H1 (cell line): ENCODE measurements around the gene POGZ. TPM values are rescaled to one million over a fixed set of nuclear protein-coding genes. Genes with fewer than 3 reads are reported as not detected.
"Not testable (repeated sequence)": the region's sequence is repeated elsewhere in the genome, so short reads cannot be mapped to it uniquely, and the experiment has no call there.

Experiments
- CTCF ChIA-PET: fragments of 300-600 bp; sonication (Branson Sonifier 250); formaldehyde crosslinking; loops from one replicate; lab custom pipeline; 2021; ENCODE audit not compliant: partially characterized antibody; lab: Charles Lee
- POLR2A ChIA-PET: fragments of 300-600 bp; sonication (Branson Sonifier 250); formaldehyde crosslinking; loops from one replicate; lab custom pipeline; 2021; ENCODE audit warnings: inconsistent platforms; ENCODE audit not compliant: partially characterized antibody; lab: Charles Lee
- DNase-seq, 2 experiments: peaks; one replicate each; pipeline versions ENCODE4 v3.0.0 to v3.0.0-alpha.2; 2010 to 2022; ENCODE audit warnings: low spot score in 2 of 2, low read depth in 1 of 2, mixed read lengths in 1 of 2
- FAIRE-seq: peaks from 2 replicates; lab custom pipeline; 2011; peaks lifted over from hg19 to GRCh38; lab: Jason Lieb, UNC
- H2AFZ ChIP-seq: 2 replicates; pipeline ENCODE4 v1.8.1; 2012; ENCODE audit warnings: low read length, inconsistent platforms
- H2AK5ac ChIP-seq: 2 replicates; pipeline ENCODE4 v1.6.1; 2013; ENCODE audit warnings: low read depth, low read length
- H2BK120ac ChIP-seq: replicated peaks from 2 replicates; pipeline ENCODE3; 2013; ENCODE audit warnings: low read depth, low read length, inconsistent platforms
- H2BK12ac ChIP-seq: 2 replicates; pipeline ENCODE4 v1.6.1; 2013; ENCODE audit warnings: low read depth, low read length
- H2BK15ac ChIP-seq: 2 replicates; pipeline ENCODE4 v1.6.1; 2013; ENCODE audit warnings: low read length
- H2BK20ac ChIP-seq: 2 replicates; pipeline ENCODE4 v1.6.1; 2013; ENCODE audit warnings: low read length
- H2BK5ac ChIP-seq: 2 replicates; pipeline ENCODE4 v1.6.1; 2013; ENCODE audit warnings: low read depth, low read length
- H3K14ac ChIP-seq: 2 replicates; pipeline ENCODE4 v1.6.1; 2013; ENCODE audit warnings: inconsistent platforms; ENCODE audit not compliant: insufficient read length
- H3K18ac ChIP-seq: 2 replicates; pipeline ENCODE4 v1.6.1; 2013; ENCODE audit warnings: low read length; ENCODE audit errors: extremely low read depth
- H3K23ac ChIP-seq: 2 replicates; pipeline ENCODE4 v1.6.1; 2013; ENCODE audit warnings: inconsistent platforms; ENCODE audit not compliant: insufficient read length
- H3K23me2 ChIP-seq: 2 replicates; pipeline ENCODE4 v1.6.1; 2013; ENCODE audit warnings: low read depth, low read length
- H3K27ac ChIP-seq: 2 replicates; pipeline ENCODE4 v1.6.1; 2011; ENCODE audit warnings: low read depth, low read length, inconsistent platforms
- H3K27me3 ChIP-seq, 4 experiments: replicated peaks in 1 of 4; 1 replicate in 1 of 4; 2 replicates in 3 of 4; pipeline versions ENCODE4 v1.6.1 to v1.8.1; 2011 to 2013; ENCODE audit warnings: low read length in 3 of 4, mild to moderate bottlenecking in 3 of 4, inconsistent platforms in 2 of 4, mixed read lengths in 2 of 4, moderate library complexity in 1 of 4; ENCODE audit not compliant: control insufficient read depth in 3 of 4, insufficient read depth in 3 of 4; ENCODE audit errors: extremely low read depth in 1 of 4
- H3K36me3 ChIP-seq, 4 experiments: 2 replicates each; pipeline versions ENCODE4 v1.6.1 to v1.8.1; 2011 to 2013; ENCODE audit warnings: mild to moderate bottlenecking in 4 of 4, low read length in 3 of 4, moderate library complexity in 2 of 4, control low read depth in 1 of 4, inconsistent platforms in 1 of 4; ENCODE audit not compliant: insufficient read depth in 4 of 4, control insufficient read depth in 2 of 4
- H3K4ac ChIP-seq: replicated peaks from 2 replicates; pipeline ENCODE3; 2013; ENCODE audit warnings: low read length, low read depth, mixed read lengths, inconsistent platforms; ENCODE audit not compliant: insufficient read length
- H3K4me1 ChIP-seq, 4 experiments: replicated peaks in 1 of 4; 1 replicate in 1 of 4; 2 replicates in 3 of 4; pipeline versions ENCODE4 v1.6.1 to v1.8.1; 2011 to 2013; ENCODE audit warnings: low read length in 3 of 4, inconsistent platforms in 2 of 4, mixed read lengths in 1 of 4; ENCODE audit not compliant: insufficient read depth in 4 of 4, control insufficient read depth in 3 of 4
- H3K4me2 ChIP-seq, 2 experiments: 2 replicates each; pipeline versions ENCODE4 v1.6.1 to v1.8.1; 2011 to 2013; ENCODE audit warnings: low read depth in 2 of 2, low read length in 2 of 2, control low read depth in 1 of 2, inconsistent platforms in 1 of 2, mild to moderate bottlenecking in 1 of 2; ENCODE audit not compliant: insufficient read depth in 1 of 2
- H3K4me3 ChIP-seq, 4 experiments: fragments of 200-600, 300-600 bp in 1 of 4; sonication (generic), shearing (Covaris generic), sonication (Bioruptor Twin) in 1 of 4; 2 replicates each; pipeline versions ENCODE4 v1.5.1 to v1.8.1; 2011 to 2016; ENCODE audit warnings: low read length in 4 of 4, low read depth in 3 of 4, control low read depth in 2 of 4, inconsistent platforms in 2 of 4, mild to moderate bottlenecking in 2 of 4, mixed read lengths in 1 of 4, moderate library complexity in 1 of 4; ENCODE audit not compliant: insufficient read depth in 2 of 4; ENCODE audit errors: extremely low read depth in 1 of 4
- H3K56ac ChIP-seq: replicated peaks from 2 replicates; pipeline ENCODE3; 2013; ENCODE audit warnings: low read depth, mild to moderate bottlenecking, mixed read lengths, low read length, inconsistent platforms; ENCODE audit not compliant: insufficient read length
- H3K79me1 ChIP-seq: 2 replicates; pipeline ENCODE4 v1.6.1; 2013; ENCODE audit warnings: low read depth, low read length, control low read depth
- H3K79me2 ChIP-seq, 2 experiments: 2 replicates each; pipeline versions ENCODE4 v1.6.1 to v1.8.1; 2012 to 2013; ENCODE audit warnings: low read length in 2 of 2, mild to moderate bottlenecking in 2 of 2, inconsistent platforms in 1 of 2; ENCODE audit not compliant: insufficient read depth in 2 of 2, control insufficient read depth in 1 of 2
- H3K9ac ChIP-seq, 4 experiments: replicated peaks in 1 of 4; 1 replicate in 1 of 4; 2 replicates in 3 of 4; pipeline versions ENCODE4 v1.6.1 to v1.8.1; 2011 to 2013; ENCODE audit warnings: low read depth in 3 of 4, low read length in 3 of 4, control low read depth in 2 of 4, mild to moderate bottlenecking in 2 of 4, moderate library complexity in 2 of 4, inconsistent platforms in 1 of 4; ENCODE audit errors: extremely low read depth in 1 of 4
- H3K9me3 ChIP-seq, 2 experiments: 2 replicates each; pipeline versions ENCODE4 v1.6.1 to v1.8.1; 2012 to 2013; ENCODE audit warnings: mild to moderate bottlenecking in 2 of 2, moderate library complexity in 2 of 2, control low read depth in 1 of 2, inconsistent platforms in 1 of 2, low read depth in 1 of 2, low read length in 1 of 2, mixed read lengths in 1 of 2; ENCODE audit not compliant: insufficient read depth in 2 of 2
- H4K20me1 ChIP-seq, 2 experiments: replicated peaks in 1 of 2; 2 replicates each; pipeline versions ENCODE3 to v1.8.1; 2011 to 2013; ENCODE audit warnings: inconsistent platforms in 2 of 2, low read length in 2 of 2, mild to moderate bottlenecking in 1 of 2; ENCODE audit not compliant: insufficient read depth in 2 of 2, control insufficient read depth in 1 of 2
- H4K5ac ChIP-seq: 2 replicates; pipeline ENCODE4 v1.6.1; 2013; ENCODE audit warnings: low read length, low read depth, mixed read lengths, inconsistent platforms; ENCODE audit not compliant: insufficient read length
- H4K8ac ChIP-seq: 2 replicates; pipeline ENCODE4 v1.8.0; 2013; ENCODE audit warnings: mild to moderate bottlenecking, moderate library complexity, low read length, inconsistent platforms; ENCODE audit not compliant: insufficient read depth; ENCODE audit errors: extremely low read depth
- H4K91ac ChIP-seq: replicated peaks from 2 replicates; pipeline ENCODE3; 2013; ENCODE audit warnings: low read length, mixed read lengths, inconsistent platforms; ENCODE audit not compliant: insufficient read length
- WGBS, 2 experiments: shearing (Covaris generic) in 1 of 2; methylation state at CpG; one replicate each; pipeline versions ENCODE4 v1.1.6 to v1.1.7; 2013 to 2015; ENCODE audit warnings: low lambda C conversion rate in 2 of 2, mixed read lengths in 2 of 2, inconsistent platforms in 1 of 2, low coverage in 1 of 2, missing lambda C conversion rate in 1 of 2; ENCODE audit not compliant: insufficient replicate concordance in 2 of 2, insufficient coverage in 1 of 2, insufficient read length in 1 of 2; ENCODE audit errors: extremely low coverage in 1 of 2, missing lambda C conversion rate in 1 of 2; 5-methylcytosine and 5-hydroxymethylcytosine counted together
- polyA plus RNA-seq, 7 experiments: library from polyadenylated mRNA; depleted of rRNA in 3 of 7; stranded (reverse) in 5 of 7; unstranded in 2 of 7; fragments of >200 nt in 5 of 7; fragments of 200-250 nt in 2 of 7; gene quantifications; 1 replicate in 5 of 7; 2 replicates in 1 of 7; 4 replicates in 1 of 7; pipeline versions ENCODE4 v1.2.1 to v1.2.3, GENCODE V29; 2011 to 2013; ENCODE audit warnings: missing spikeins in 2 of 7, mixed read lengths in 2 of 7
- total RNA-seq: library from RNA; stranded (reverse); fragmentation: NEBNext Ultra II Directional; extraction: Animal tissue kit (Norgen Biotek cat#: 25700); gene quantifications from 2 replicates; pipeline ENCODE4 v1.2.1, GENCODE V29; 2021

POGZ gene
- total and polyA plus RNA-seq, 2 of the 8 experiments (the other 6 are each of a cell fraction or from before 2014, with no cell fraction given), result 66.4 to 105 TPM

DNA sequence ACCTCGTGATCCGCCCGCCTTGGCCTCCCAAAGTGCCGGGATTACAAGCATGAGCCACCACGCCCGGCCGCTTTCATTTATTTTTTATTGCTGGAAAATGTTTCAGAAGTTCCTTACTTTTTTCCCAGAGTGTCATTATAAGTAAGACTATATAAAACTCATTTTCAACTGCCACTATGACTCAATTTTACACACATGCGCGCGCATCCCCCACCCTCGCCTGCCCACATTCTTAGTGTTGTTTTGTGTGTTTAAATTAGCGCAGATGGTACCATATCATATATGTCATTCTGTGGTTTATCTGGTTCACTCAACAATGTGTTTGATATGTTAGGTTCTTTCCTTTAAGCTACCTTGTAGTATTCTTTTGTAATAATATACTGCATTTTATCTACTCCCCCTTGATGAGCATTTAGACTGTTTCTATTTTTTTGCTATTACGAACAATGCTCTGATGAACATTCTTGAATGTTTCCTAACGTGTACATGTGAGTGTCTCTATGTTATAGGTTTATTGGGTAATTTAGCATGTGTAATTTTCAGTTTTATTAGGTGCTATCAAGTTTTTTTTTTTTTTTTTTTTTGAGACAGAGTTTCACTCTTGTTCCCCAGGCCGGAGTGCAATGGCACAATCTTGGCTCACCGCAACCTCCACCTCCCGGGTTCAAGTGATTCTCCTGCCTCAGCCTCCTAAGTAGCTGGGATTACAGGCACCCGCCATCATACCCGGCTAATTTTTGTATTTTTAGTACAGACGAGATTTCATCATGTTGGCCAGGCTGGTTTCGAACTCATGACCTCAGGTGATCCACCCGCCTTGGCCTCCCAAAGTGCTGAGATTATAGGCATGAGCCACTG lies 68.8 kb downstream of the POGZ start:
- H3K23ac ChIP-seq, H2BK20ac ChIP-seq, H3K4me3 ChIP-seq, H2BK120ac ChIP-seq, H3K27ac ChIP-seq, H3K14ac ChIP-seq, H3K4ac ChIP-seq, H3K79me2 ChIP-seq, H3K36me3 ChIP-seq, H3K9me3 ChIP-seq, FAIRE-seq, H2BK5ac ChIP-seq, H4K8ac ChIP-seq, H3K79me1 ChIP-seq, H2BK15ac ChIP-seq, H4K5ac ChIP-seq, H3K9ac ChIP-seq, H3K18ac ChIP-seq, DNase-seq, H2AFZ ChIP-seq, H2BK12ac ChIP-seq, H4K20me1 ChIP-seq, H4K91ac ChIP-seq, H3K27me3 ChIP-seq, H3K56ac ChIP-seq, POLR2A ChIA-PET, H3K4me1 ChIP-seq, H3K4me2 ChIP-seq, H2AK5ac ChIP-seq, H3K23me2 ChIP-seq: not testable (repeated sequence)
- 93% methylated on average over 22 of the region's 22 CpGs; no CpG with 5 or more reads in 1 of the 2 experiments for WGBS, 2 experiments
- CTCF ChIA-PET, result interaction anchor here (2.2 kb wide), 1 partner anchor 89 kb away, joined by 9 read pairs; no protein-coding TSS in a partner anchor
